WTC11 (cell line): ENCODE results near the gene RABL6. TPM values are rescaled to one million over a fixed set of nuclear protein-coding genes. Genes with fewer than 3 reads are reported as not detected.

Experiments
- ATAC-seq: fragments of 200-7000 bp; cut with Tn5 transposase; 2 replicates; pipeline ENCODE4 v1.10.0; 2021; ENCODE audit warnings: mild to moderate bottlenecking, moderate library complexity
- CTCF ChIA-PET: fragments of 300-600 bp; sonication (Branson Sonifier 250); formaldehyde crosslinking; loops from one replicate; lab custom pipeline; 2021; ENCODE audit warnings: antibody characterized with exemption; lab: Charles Lee
- POLR2A ChIA-PET: fragments of 350-600 bp; sonication (Branson Sonifier 250); formaldehyde crosslinking; loops from one replicate; lab custom pipeline; 2021; ENCODE audit warnings: antibody characterized with exemption; lab: Charles Lee
- DNase-seq: peaks from one replicate; pipeline ENCODE4 v3.0.0; 2021; ENCODE audit warnings: low spot score
- H3K27ac Mint-ChIP-seq: 2 replicates; pipeline ENCODE4 v1.8.0; 2021; ENCODE audit warnings: mixed read lengths
- H3K27me3 Mint-ChIP-seq: 2 replicates; pipeline ENCODE4 v1.8.0; 2021; ENCODE audit warnings: low read depth, mild to moderate bottlenecking, moderate library complexity, mixed read lengths
- H3K36me3 Mint-ChIP-seq: 2 replicates; pipeline ENCODE4 v1.8.0; 2021; ENCODE audit warnings: mixed read lengths
- H3K4me1 Mint-ChIP-seq: 2 replicates; pipeline ENCODE4 v1.8.0; 2022; ENCODE audit warnings: mixed read lengths
- H3K4me3 Mint-ChIP-seq: 2 replicates; pipeline ENCODE4 v1.8.0; 2021; ENCODE audit warnings: mild to moderate bottlenecking, moderate library complexity, mixed read lengths
- H3K9me3 Mint-ChIP-seq: 2 replicates; pipeline ENCODE4 v1.8.0; 2021; ENCODE audit warnings: mixed read lengths
- CBFB ChIP-seq: sonication (generic); formaldehyde crosslinking; IDR thresholded peaks from 2 replicates; pipeline ENCODE4 v1.8.1; 2022; ENCODE audit warnings: mild to moderate bottlenecking, low read depth, missing genetic modification reagents
- ETV6 ChIP-seq: sonication (generic); formaldehyde crosslinking; IDR thresholded peaks from 2 replicates; pipeline ENCODE4 v1.8.1; 2022; ENCODE audit warnings: mild to moderate bottlenecking, missing genetic modification reagents
- GABPB1 ChIP-seq: sonication (generic); formaldehyde crosslinking; IDR thresholded peaks from 2 replicates; pipeline ENCODE4 v1.8.1; 2023; ENCODE audit warnings: mild to moderate bottlenecking, missing genetic modification reagents
- GTF2I ChIP-seq: fragments of 250-450 bp; sonication (Bioruptor Pico); conservative IDR thresholded peaks from 2 replicates; pipeline ENCODE4 v1.4.0; 2021; ENCODE audit warnings: mild to moderate bottlenecking
- JUN ChIP-seq: sonication (generic); formaldehyde crosslinking; IDR thresholded peaks from 2 replicates; pipeline ENCODE4 v1.8.0; 2023; ENCODE audit warnings: mild to moderate bottlenecking, missing genetic modification reagents
- NFATC4 ChIP-seq: fragments of 250-450 bp; sonication (Bioruptor Pico); IDR thresholded peaks from 2 replicates; pipeline ENCODE4 v1.9.0; 2021; ENCODE audit warnings: mild to moderate bottlenecking
- NR2C2 ChIP-seq: sonication (generic); formaldehyde crosslinking; IDR thresholded peaks from 2 replicates; pipeline ENCODE4 v1.8.0; 2022; ENCODE audit warnings: mild to moderate bottlenecking, missing genetic modification reagents
- SOX15 ChIP-seq: fragments of 250-450 bp; sonication (Bioruptor Pico); IDR thresholded peaks from 2 replicates; pipeline ENCODE4 v1.9.0; 2021; ENCODE audit warnings: mild to moderate bottlenecking
- TCF7 ChIP-seq: sonication (generic); formaldehyde crosslinking; IDR thresholded peaks from 2 replicates; pipeline ENCODE4 v1.8.0; 2022; ENCODE audit warnings: mild to moderate bottlenecking, low read depth, missing genetic modification reagents, moderate library complexity
- ZBTB21 ChIP-seq: sonication (generic); formaldehyde crosslinking; IDR thresholded peaks from 2 replicates; pipeline ENCODE4 v1.8.1; 2023; ENCODE audit warnings: mild to moderate bottlenecking, missing genetic modification reagents, borderline replicate concordance
- ZNF219 ChIP-seq: sonication (generic); formaldehyde crosslinking; IDR thresholded peaks from 2 replicates; pipeline ENCODE4 v1.8.0; 2023; ENCODE audit warnings: missing genetic modification reagents, mild to moderate bottlenecking, borderline replicate concordance
- ZNF232 ChIP-seq: sonication (generic); formaldehyde crosslinking; IDR thresholded peaks from 2 replicates; pipeline ENCODE4 v1.8.0; 2022; ENCODE audit warnings: mild to moderate bottlenecking, missing genetic modification reagents
- ZNF423 ChIP-seq: fragments of 250-450 bp; sonication (Bioruptor Pico); IDR thresholded peaks from 2 replicates; pipeline ENCODE4 v2.1.2; 2022; ENCODE audit warnings: mild to moderate bottlenecking, moderate library complexity
- total RNA-seq: library from RNA; stranded (reverse); gene quantifications from 3 replicates; pipeline ENCODE4 v1.2.3, GENCODE V29; 2021
- TF ChIP-seq, protein P1 (sequence below): sonication (generic); formaldehyde crosslinking; IDR thresholded peaks from 2 replicates; pipeline ENCODE4 v1.8.1; 2023; ENCODE audit warnings: mild to moderate bottlenecking, missing genetic modification reagents, moderate library complexity
- TF ChIP-seq, protein P2 (sequence below): sonication (generic); formaldehyde crosslinking; IDR thresholded peaks from 2 replicates; pipeline ENCODE4 v1.8.0; 2023; ENCODE audit warnings: mild to moderate bottlenecking, missing genetic modification reagents
- TF ChIP-seq, protein P3 (sequence below): sonication (generic); formaldehyde crosslinking; IDR thresholded peaks from 2 replicates; pipeline ENCODE4 v1.8.1; 2023; ENCODE audit warnings: mild to moderate bottlenecking, moderate library complexity, missing genetic modification reagents
- TF ChIP-seq, protein P4 (sequence below): sonication (generic); formaldehyde crosslinking; IDR thresholded peaks from 2 replicates; pipeline ENCODE4 v1.8.1; 2022; ENCODE audit warnings: low read depth, missing genetic modification reagents, borderline replicate concordance
- TF ChIP-seq, protein P5 (sequence below): sonication (generic); formaldehyde crosslinking; IDR thresholded peaks from 2 replicates; pipeline ENCODE4 v1.8.1; 2022; ENCODE audit warnings: low read depth, mild to moderate bottlenecking, moderate library complexity, missing genetic modification reagents, borderline replicate concordance
- TF ChIP-seq, protein P6 (sequence below): fragments of 250-450 bp; sonication (Bioruptor Pico); IDR thresholded peaks from 2 replicates; pipeline ENCODE4 v1.9.0; 2021; ENCODE audit warnings: mild to moderate bottlenecking

Gene RABL6
- total RNA-seq, 1 experiment from 2014 or later, result 171 TPM

DNA sequence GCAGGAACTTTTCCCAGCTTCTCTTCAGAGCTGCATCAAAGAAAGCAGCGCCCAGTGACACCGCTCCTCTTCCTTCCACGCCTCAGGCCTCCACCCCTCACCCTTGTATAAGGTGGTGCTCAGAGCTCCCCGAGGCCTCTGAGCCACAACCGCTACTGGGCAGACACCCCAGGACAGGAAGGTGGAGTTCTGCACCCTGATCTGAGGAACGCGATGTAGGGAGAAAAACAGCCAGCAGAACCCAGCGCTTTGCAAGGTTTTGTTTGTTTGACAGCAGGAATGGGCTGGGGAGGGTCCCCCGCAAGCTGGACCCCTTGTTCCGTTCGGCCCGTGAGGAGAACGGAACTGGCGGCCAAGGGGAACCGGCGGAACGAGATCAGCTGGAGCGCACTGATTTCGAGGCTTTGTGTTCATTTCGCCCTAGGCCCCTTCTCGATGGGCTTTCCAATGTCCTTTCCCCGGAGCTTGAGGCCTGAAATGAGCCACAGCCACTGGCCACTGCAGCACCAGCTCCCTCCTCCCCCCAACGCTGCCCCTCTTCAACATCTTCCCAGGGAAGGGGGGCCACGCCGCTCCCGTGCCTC, 54.2 kb downstream of the RABL6 start:
- Mint-ChIP-seq H3K4me1 (peaks cover 4% of the 10 kb centered on the region), H3K27me3 (no peaks in the 10 kb centered on the region), H3K4me3 (no peak overlapping the region), H3K9me3 (no peaks in the 10 kb centered on the region), H3K36me3 (peaks cover 19% of the 10 kb centered on the region), H3K27ac (no peak overlapping the region; the same call in 1 of the 2 replicates)
- TF ChIP-seq, protein P1, sequence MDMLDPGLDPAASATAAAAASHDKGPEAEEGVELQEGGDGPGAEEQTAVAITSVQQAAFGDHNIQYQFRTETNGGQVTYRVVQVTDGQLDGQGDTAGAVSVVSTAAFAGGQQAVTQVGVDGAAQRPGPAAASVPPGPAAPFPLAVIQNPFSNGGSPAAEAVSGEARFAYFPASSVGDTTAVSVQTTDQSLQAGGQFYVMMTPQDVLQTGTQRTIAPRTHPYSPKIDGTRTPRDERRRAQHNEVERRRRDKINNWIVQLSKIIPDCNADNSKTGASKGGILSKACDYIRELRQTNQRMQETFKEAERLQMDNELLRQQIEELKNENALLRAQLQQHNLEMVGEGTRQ (CRISPR knock-in tag), result no peak
- TF ChIP-seq TCF7 (CRISPR knock-in tag) (no peak), ETV6 (CRISPR knock-in tag) (no peak), CBFB (CRISPR knock-in tag) (no peak), JUN (CRISPR knock-in tag) (no peak), NR2C2 (CRISPR knock-in tag) (no peak), ZNF232 (CRISPR knock-in tag) (no peak), GABPB1 (CRISPR knock-in tag) (no peak), ZNF219 (CRISPR knock-in tag) (no peak), NFATC4 (CRISPR knock-in tag) (no peak), GTF2I (CRISPR knock-in tag) (no peak), SOX15 (CRISPR knock-in tag) (no peak), ZNF423 (CRISPR knock-in tag) (no peak), ZBTB21 (CRISPR knock-in tag) (no peak)
- TF ChIP-seq, protein P2, sequence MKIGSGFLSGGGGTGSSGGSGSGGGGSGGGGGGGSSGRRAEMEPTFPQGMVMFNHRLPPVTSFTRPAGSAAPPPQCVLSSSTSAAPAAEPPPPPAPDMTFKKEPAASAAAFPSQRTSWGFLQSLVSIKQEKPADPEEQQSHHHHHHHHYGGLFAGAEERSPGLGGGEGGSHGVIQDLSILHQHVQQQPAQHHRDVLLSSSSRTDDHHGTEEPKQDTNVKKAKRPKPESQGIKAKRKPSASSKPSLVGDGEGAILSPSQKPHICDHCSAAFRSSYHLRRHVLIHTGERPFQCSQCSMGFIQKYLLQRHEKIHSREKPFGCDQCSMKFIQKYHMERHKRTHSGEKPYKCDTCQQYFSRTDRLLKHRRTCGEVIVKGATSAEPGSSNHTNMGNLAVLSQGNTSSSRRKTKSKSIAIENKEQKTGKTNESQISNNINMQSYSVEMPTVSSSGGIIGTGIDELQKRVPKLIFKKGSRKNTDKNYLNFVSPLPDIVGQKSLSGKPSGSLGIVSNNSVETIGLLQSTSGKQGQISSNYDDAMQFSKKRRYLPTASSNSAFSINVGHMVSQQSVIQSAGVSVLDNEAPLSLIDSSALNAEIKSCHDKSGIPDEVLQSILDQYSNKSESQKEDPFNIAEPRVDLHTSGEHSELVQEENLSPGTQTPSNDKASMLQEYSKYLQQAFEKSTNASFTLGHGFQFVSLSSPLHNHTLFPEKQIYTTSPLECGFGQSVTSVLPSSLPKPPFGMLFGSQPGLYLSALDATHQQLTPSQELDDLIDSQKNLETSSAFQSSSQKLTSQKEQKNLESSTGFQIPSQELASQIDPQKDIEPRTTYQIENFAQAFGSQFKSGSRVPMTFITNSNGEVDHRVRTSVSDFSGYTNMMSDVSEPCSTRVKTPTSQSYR, result no peak
- TF ChIP-seq, protein P3, sequence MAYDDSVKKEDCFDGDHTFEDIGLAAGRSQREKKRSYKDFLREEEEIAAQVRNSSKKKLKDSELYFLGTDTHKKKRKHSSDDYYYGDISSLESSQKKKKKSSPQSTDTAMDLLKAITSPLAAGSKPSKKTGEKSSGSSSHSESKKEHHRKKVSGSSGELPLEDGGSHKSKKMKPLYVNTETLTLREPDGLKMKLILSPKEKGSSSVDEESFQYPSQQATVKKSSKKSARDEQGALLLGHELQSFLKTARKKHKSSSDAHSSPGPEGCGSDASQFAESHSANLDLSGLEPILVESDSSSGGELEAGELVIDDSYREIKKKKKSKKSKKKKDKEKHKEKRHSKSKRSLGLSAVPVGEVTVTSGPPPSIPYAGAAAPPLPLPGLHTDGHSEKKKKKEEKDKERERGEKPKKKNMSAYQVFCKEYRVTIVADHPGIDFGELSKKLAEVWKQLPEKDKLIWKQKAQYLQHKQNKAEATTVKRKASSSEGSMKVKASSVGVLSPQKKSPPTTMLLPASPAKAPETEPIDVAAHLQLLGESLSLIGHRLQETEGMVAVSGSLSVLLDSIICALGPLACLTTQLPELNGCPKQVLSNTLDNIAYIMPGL (CRISPR knock-in tag), result no peak
- TF ChIP-seq, protein P4, sequence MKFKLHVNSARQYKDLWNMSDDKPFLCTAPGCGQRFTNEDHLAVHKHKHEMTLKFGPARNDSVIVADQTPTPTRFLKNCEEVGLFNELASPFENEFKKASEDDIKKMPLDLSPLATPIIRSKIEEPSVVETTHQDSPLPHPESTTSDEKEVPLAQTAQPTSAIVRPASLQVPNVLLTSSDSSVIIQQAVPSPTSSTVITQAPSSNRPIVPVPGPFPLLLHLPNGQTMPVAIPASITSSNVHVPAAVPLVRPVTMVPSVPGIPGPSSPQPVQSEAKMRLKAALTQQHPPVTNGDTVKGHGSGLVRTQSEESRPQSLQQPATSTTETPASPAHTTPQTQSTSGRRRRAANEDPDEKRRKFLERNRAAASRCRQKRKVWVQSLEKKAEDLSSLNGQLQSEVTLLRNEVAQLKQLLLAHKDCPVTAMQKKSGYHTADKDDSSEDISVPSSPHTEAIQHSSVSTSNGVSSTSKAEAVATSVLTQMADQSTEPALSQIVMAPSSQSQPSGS (CRISPR knock-in tag), result no peak
- TF ChIP-seq, protein P5, sequence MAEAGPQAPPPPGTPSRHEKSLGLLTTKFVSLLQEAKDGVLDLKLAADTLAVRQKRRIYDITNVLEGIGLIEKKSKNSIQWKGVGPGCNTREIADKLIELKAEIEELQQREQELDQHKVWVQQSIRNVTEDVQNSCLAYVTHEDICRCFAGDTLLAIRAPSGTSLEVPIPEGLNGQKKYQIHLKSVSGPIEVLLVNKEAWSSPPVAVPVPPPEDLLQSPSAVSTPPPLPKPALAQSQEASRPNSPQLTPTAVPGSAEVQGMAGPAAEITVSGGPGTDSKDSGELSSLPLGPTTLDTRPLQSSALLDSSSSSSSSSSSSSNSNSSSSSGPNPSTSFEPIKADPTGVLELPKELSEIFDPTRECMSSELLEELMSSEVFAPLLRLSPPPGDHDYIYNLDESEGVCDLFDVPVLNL (CRISPR knock-in tag), result no peak
- TF ChIP-seq, protein P6, sequence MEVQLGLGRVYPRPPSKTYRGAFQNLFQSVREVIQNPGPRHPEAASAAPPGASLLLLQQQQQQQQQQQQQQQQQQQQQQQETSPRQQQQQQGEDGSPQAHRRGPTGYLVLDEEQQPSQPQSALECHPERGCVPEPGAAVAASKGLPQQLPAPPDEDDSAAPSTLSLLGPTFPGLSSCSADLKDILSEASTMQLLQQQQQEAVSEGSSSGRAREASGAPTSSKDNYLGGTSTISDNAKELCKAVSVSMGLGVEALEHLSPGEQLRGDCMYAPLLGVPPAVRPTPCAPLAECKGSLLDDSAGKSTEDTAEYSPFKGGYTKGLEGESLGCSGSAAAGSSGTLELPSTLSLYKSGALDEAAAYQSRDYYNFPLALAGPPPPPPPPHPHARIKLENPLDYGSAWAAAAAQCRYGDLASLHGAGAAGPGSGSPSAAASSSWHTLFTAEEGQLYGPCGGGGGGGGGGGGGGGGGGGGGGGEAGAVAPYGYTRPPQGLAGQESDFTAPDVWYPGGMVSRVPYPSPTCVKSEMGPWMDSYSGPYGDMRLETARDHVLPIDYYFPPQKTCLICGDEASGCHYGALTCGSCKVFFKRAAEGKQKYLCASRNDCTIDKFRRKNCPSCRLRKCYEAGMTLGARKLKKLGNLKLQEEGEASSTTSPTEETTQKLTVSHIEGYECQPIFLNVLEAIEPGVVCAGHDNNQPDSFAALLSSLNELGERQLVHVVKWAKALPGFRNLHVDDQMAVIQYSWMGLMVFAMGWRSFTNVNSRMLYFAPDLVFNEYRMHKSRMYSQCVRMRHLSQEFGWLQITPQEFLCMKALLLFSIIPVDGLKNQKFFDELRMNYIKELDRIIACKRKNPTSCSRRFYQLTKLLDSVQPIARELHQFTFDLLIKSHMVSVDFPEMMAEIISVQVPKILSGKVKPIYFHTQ (CRISPR knock-in tag), result no peak
- ATAC-seq, result no peak
- no peak for DNase-seq
- POLR2A ChIA-PET, result interaction anchor here (0.8 kb wide), 1 partner anchor 10 kb away, joined by 3 read pairs; no protein-coding TSS in a partner anchor
- CTCF ChIA-PET, result interaction anchor here (1.4 kb wide), 1 partner anchor 20 kb away, joined by 3 read pairs; the partner anchor contains the start of gene AJM1
